Activated CD8-positive, alpha-beta T cell treated with anti-CD3 and anti-CD28 coated beads for 36 hours (primary cell): ENCODE results near the gene CTSO. TPM values are rescaled to one million over a fixed set of nuclear protein-coding genes. Genes with fewer than 3 reads are reported as not detected.

Source experiments
- ATAC-seq: fragments of 200-7000 bp; cut with Tn5 transposase; one replicate; pipeline ENCODE4 v1.10.0; 2021; ENCODE audit warnings: mild to moderate bottlenecking, moderate library complexity
- CTCF ChIA-PET: fragments of 350-600 bp; sonication (Branson Sonifier 250); formaldehyde crosslinking; loops from one replicate; lab custom pipeline; 2021; ENCODE audit warnings: antibody characterized with exemption; lab: Charles Lee
- POLR2A ChIA-PET: fragments of 350-600 bp; sonication (Branson Sonifier 250); formaldehyde crosslinking; loops from one replicate; lab custom pipeline; 2021; ENCODE audit warnings: antibody characterized with exemption; lab: Charles Lee
- DNase-seq: peaks from one replicate; pipeline ENCODE4 v3.0.0-alpha.2; 2020
- H3K27ac Mint-ChIP-seq: one replicate; pipeline ENCODE4 v1.8.0; 2021; ENCODE audit warnings: mild to moderate bottlenecking, mixed read lengths
- H3K27me3 Mint-ChIP-seq: one replicate; pipeline ENCODE4 v1.8.0; 2021; ENCODE audit warnings: mixed read lengths
- H3K36me3 Mint-ChIP-seq: one replicate; pipeline ENCODE4 v1.8.0; 2021; ENCODE audit warnings: low read depth, mixed read lengths
- H3K4me1 Mint-ChIP-seq: one replicate; pipeline ENCODE4 v1.8.0; 2021; ENCODE audit warnings: low read depth, mixed read lengths
- H3K4me3 Mint-ChIP-seq: one replicate; pipeline ENCODE4 v1.8.0; 2021; ENCODE audit warnings: mild to moderate bottlenecking, moderate library complexity, mixed read lengths
- H3K9me3 Mint-ChIP-seq: one replicate; pipeline ENCODE4 v1.8.0; 2021; ENCODE audit warnings: mixed read lengths
- intact Hi-C: fragments of 100-400 bp; cut with micrococcal nuclease; formaldehyde crosslinking; loops from one replicate; pipeline ENCODE4 v1.10.0; 2022
- total RNA-seq, 2 experiments: library from RNA; stranded (reverse); gene quantifications; one replicate each; pipeline ENCODE4 v1.2.3, GENCODE V29; 2021
- TF ChIP-seq, protein P1 (sequence below): fragments of 200-600 bp; IDR thresholded peaks from one replicate; pipeline ENCODE4 v1.8.0; 2022; ENCODE audit warnings: antibody characterized with exemption, mild to moderate bottlenecking

Gene CTSO
- total RNA-seq, 2 experiments from 2014 or later: 3.4 to 3.7 TPM

DNA sequence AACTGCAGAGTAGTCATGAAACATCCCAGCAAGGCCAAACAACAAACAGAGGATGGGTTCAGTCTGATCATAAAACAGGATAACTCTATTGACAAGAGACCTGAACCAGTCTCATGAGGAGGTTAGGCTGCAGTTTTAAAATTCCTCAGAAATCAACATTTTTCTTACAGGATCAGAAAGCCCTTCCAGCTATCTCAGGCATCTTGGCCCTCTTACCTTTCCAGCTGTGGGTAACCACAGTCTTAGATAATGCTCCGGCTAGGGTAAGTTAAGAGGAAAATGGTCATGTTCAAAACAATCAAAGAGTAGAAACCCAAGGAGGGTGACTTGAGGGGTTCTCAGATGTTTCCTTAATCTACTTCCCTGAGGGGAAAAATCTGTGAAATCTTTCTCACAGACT is 5.1 kb downstream of the CTSO start:
- no peak for DNase-seq

DNA sequence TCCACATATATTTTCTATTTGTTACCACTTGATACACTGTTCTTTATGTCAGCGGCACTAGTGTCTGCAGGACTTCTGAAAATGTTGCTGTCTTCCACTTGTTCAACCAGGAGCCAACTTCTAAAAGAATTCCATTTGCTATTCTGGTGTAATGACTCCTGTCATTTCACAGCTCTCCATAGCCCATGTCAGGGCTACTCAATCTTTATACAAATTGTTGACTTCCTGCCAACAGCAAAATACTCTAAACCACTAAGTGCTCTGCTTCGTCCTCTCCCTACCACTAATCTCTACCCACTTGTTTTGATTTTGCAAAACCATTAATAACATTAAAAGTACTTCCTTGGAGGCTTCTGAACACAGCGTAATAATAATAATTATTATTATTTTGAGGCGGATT is 7.2 kb downstream of the CTSO start:
- Mint-ChIP-seq H3K27me3 (no peaks in the 10 kb centered on the region), H3K36me3 (no peaks in the 10 kb centered on the region), H3K4me3 (no peak overlapping the region), H3K27ac (no peak overlapping the region), H3K9me3 (no peaks in the 10 kb centered on the region), H3K4me1 (peaks cover 8% of the 10 kb centered on the region)
- ATAC-seq (no peak), DNase-seq (no peak)
- ChIA-PET POLR2A (no interaction called here), CTCF (no interaction called here)
- TF ChIP-seq, protein P1, sequence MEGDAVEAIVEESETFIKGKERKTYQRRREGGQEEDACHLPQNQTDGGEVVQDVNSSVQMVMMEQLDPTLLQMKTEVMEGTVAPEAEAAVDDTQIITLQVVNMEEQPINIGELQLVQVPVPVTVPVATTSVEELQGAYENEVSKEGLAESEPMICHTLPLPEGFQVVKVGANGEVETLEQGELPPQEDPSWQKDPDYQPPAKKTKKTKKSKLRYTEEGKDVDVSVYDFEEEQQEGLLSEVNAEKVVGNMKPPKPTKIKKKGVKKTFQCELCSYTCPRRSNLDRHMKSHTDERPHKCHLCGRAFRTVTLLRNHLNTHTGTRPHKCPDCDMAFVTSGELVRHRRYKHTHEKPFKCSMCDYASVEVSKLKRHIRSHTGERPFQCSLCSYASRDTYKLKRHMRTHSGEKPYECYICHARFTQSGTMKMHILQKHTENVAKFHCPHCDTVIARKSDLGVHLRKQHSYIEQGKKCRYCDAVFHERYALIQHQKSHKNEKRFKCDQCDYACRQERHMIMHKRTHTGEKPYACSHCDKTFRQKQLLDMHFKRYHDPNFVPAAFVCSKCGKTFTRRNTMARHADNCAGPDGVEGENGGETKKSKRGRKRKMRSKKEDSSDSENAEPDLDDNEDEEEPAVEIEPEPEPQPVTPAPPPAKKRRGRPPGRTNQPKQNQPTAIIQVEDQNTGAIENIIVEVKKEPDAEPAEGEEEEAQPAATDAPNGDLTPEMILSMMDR: no peak
- intact Hi-C loops: no loop called here

More for the DNA sequence above, 5.1 kb downstream of the CTSO start:
- no peaks in the 10 kb centered on the region for H3K27me3 Mint-ChIP-seq
- H3K9me3 Mint-ChIP-seq: no peaks in the 10 kb centered on the region
- no peak overlapping the region for H3K4me3 Mint-ChIP-seq
- ATAC-seq: no peak
- intact Hi-C loops: no loop called here
- ChIA-PET POLR2A (interaction anchor here (1.0 kb wide), 1 partner anchor 25 kb away, joined by 4 read pairs; no protein-coding TSS in a partner anchor), CTCF (no interaction called here)
- TF ChIP-seq, protein P1: no peak
- H3K36me3 Mint-ChIP-seq: no peaks in the 10 kb centered on the region
- H3K4me1 Mint-ChIP-seq: peaks cover 15% of the 10 kb centered on the region
- no peak overlapping the region for H3K27ac Mint-ChIP-seq

DNA sequence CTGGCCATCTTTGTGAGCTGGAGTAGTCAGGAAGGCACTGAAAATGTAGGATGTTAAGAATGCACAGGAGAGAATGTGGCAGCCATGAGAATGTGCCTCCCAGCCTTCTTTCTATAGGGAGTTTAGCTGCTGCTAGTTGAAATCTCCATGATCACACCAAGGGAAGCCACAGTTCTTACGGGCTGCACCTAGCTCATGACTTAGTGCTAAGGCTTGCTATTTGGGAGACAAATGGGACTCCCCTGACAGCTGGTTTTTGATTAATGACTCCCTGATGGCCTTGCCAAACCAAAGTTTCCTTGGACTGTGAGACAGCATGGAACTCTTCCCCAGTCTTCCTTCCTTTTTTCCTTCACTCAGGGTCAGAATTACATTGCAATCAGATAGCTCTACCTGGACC is 9.2 kb downstream of the CTSO start:
- H3K4me1 Mint-ChIP-seq: peaks cover 5% of the 10 kb centered on the region
- H3K4me3 Mint-ChIP-seq: no peak overlapping the region
- intact Hi-C loops: no loop called here
- DNase-seq (no peak), ATAC-seq (no peak)
- H3K36me3 Mint-ChIP-seq: peaks cover 2% of the 10 kb centered on the region
- no peaks in the 10 kb centered on the region for H3K27me3 Mint-ChIP-seq
- TF ChIP-seq, protein P1: no peak
- H3K9me3 Mint-ChIP-seq: no peaks in the 10 kb centered on the region
- CTCF ChIA-PET: interaction anchor here (1.8 kb wide), 1 partner anchor 9 kb away, joined by 14 read pairs; the partner anchor contains the start of gene CTSO
- no peak overlapping the region for H3K27ac Mint-ChIP-seq
- POLR2A ChIA-PET: interaction anchor here (1.4 kb wide), 1 partner anchor 8 kb away, joined by 5 read pairs; no protein-coding TSS in a partner anchor

DNA sequence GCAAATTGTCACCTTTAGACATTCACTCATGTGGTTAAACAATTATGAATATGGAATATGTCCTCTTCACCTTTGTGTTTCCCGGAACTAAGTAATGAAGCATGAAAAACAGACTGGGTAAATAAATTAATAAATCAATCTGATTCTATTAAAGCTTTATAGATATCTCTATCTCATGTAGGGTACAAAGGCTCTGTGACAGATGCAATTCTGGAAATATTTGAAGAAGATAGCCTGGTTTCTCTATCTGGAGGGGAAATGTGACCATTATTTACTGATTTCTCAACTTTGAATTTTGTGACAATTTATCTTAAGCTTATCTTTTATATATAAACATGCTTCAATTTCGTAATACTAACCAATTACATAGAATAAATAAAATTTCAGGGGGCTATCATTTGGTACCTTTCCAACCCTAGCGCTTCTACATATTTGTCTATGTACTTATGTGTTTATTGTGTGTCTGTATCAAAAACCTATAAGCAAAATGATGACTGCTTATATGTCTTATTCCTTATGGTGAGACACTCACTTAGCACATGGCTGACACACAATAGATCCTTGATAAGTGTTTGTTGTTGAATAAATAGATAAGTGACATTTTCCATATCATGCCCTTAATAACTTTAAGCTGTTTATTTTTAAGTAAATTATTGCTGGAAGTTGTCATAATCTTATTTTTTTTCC is 9.9 kb downstream of the CTSO start:
- DNase-seq (no peak), ATAC-seq (no peak)
- H3K27me3 Mint-ChIP-seq: no peaks in the 10 kb centered on the region
- peaks cover 2% of the 10 kb centered on the region for H3K36me3 Mint-ChIP-seq
- TF ChIP-seq, protein P1: no peak
- no peak overlapping the region for H3K27ac Mint-ChIP-seq
- intact Hi-C loops: no loop called here
- no peaks in the 10 kb centered on the region for H3K9me3 Mint-ChIP-seq
- H3K4me3 Mint-ChIP-seq: no peak overlapping the region
- peaks cover 5% of the 10 kb centered on the region for H3K4me1 Mint-ChIP-seq
- ChIA-PET CTCF (interaction anchor here (1.8 kb wide), 1 partner anchor 9 kb away, joined by 14 read pairs; the partner anchor contains the start of gene CTSO), POLR2A (interaction anchor here (1.4 kb wide), 1 partner anchor 9 kb away, joined by 5 read pairs; no protein-coding TSS in a partner anchor)

DNA sequence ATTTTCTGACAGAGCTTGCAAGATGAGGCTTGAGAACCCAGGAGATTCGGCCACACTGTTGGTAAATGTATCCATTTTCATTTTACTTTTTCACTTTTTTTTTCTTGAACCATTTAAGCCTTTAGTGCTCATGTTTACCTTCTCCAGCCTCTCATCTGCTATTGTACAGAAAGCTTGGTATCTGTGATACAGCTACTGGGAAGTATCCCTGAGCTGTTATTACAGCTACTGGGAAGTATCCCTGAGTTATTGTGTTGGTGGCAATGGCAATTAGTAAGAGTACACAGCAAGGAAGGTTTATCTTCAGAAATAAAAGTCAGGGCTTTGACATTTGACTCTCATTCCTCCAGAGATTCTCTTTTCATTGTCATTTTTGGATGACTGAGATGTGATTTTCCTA is 11.8 kb downstream of the CTSO start:
- POLR2A ChIA-PET: interaction anchor here (1.8 kb wide), 1 partner anchor 12 kb away, joined by 4 read pairs; the partner anchor contains the start of gene CTSO
- ATAC-seq: no peak
- Mint-ChIP-seq H3K27me3 (no peaks in the 10 kb centered on the region), H3K27ac (no peak overlapping the region), H3K4me1 (no peaks in the 10 kb centered on the region), H3K4me3 (no peak overlapping the region), H3K9me3 (no peaks in the 10 kb centered on the region), H3K36me3 (peaks cover 8% of the 10 kb centered on the region)
- TF ChIP-seq, protein P1: no peak
- CTCF ChIA-PET: interaction anchor here (1.2 kb wide), 1 partner anchor 11 kb away, joined by 6 read pairs; the partner anchor contains the start of gene CTSO
- intact Hi-C loops: no loop called here
- no peak for DNase-seq
